Body of pancreas (tissue), 4 donors: ENCODE data around the gene CFAP45.

ENCODE experiments used
- POLR2A ChIP-seq, 3 donors: fragments of 450-650 bp; IDR thresholded peaks; one replicate each; pipeline ENCODE4 v1.6.1; 2016; ENCODE audit warnings: antibody characterized with exemption in 3 of 3, mild to moderate bottlenecking in 2 of 3
- TF ChIP-seq, protein P1 (sequence below), 7 experiments: fragments of 450-650 bp in 4 of 7; fragments of 200-600 bp in 3 of 7; sonication (generic) in 3 of 7; IDR thresholded peaks; one replicate each; pipeline ENCODE4 v1.5.1; 2016 to 2019; ENCODE audit warnings: antibody characterized with exemption in 7 of 7

DNA sequence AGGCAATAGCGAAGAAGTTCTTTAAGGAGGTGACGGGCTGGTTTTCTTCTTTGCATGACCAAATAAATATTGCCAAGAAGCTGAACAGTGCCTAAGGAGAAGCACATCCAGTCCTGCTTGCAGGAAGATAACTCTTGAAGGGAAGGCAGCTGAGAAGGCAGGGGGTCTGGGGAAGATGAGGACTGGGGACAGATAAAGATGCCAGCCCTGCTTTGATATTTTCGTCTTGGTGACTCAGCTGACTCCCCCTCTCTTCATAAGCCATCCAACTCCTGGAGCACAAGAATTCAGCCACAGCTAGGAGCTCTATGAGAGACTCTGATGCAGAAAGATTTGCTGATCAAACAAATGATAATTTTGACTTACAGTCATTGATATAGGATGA, 3.4 kb downstream of the CFAP45 start:
- TF ChIP-seq, protein P1, sequence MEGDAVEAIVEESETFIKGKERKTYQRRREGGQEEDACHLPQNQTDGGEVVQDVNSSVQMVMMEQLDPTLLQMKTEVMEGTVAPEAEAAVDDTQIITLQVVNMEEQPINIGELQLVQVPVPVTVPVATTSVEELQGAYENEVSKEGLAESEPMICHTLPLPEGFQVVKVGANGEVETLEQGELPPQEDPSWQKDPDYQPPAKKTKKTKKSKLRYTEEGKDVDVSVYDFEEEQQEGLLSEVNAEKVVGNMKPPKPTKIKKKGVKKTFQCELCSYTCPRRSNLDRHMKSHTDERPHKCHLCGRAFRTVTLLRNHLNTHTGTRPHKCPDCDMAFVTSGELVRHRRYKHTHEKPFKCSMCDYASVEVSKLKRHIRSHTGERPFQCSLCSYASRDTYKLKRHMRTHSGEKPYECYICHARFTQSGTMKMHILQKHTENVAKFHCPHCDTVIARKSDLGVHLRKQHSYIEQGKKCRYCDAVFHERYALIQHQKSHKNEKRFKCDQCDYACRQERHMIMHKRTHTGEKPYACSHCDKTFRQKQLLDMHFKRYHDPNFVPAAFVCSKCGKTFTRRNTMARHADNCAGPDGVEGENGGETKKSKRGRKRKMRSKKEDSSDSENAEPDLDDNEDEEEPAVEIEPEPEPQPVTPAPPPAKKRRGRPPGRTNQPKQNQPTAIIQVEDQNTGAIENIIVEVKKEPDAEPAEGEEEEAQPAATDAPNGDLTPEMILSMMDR (IDR thresholded peaks at IDR 0.05): no peak
- TF ChIP-seq POLR2A (IDR thresholded peaks at IDR 0.05): no peak
